HT1080 (cell line): ENCODE measurements around the gene AQP10. TPM values are rescaled to one million over a fixed set of nuclear protein-coding genes. Genes with fewer than 3 reads are reported as not detected.
A peak's percentile ranks its signal among the peaks of the same experiment; 100 is the strongest.
"Not testable (repeated sequence)": the region's sequence is repeated elsewhere in the genome, so short reads cannot be mapped to it uniquely, and the experiment has no call there.

ENCODE experiments used
- DNase-seq: peaks from one replicate; pipeline ENCODE4 v3.0.0-alpha.2; 2015; ENCODE audit warnings: low read depth
- polyA plus RNA-seq, 2 experiments: library from polyadenylated mRNA; depleted of rRNA; stranded (reverse); fragments of >200 nt; gene quantifications; 2 replicates each; pipeline ENCODE4 v1.2.3, GENCODE V29; 2015
- total RNA-seq: library from RNA; depleted of rRNA; stranded (reverse); fragments of >200 nt; shearing (Covaris generic); gene quantifications from 2 replicates; pipeline ENCODE4 v1.2.3, GENCODE V29; 2014; rRNA removed

Gene AQP10, protein sequence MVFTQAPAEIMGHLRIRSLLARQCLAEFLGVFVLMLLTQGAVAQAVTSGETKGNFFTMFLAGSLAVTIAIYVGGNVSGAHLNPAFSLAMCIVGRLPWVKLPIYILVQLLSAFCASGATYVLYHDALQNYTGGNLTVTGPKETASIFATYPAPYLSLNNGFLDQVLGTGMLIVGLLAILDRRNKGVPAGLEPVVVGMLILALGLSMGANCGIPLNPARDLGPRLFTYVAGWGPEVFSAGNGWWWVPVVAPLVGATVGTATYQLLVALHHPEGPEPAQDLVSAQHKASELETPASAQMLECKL
- not detected in 2 replicates for total RNA-seq
- not detected in 2 replicates for polyA plus RNA-seq (2015; cell fraction: cytosol; rRNA removed)
- polyA plus RNA-seq (2015; cell fraction: nucleus; rRNA removed) = not detected in 2 replicates

DNA sequence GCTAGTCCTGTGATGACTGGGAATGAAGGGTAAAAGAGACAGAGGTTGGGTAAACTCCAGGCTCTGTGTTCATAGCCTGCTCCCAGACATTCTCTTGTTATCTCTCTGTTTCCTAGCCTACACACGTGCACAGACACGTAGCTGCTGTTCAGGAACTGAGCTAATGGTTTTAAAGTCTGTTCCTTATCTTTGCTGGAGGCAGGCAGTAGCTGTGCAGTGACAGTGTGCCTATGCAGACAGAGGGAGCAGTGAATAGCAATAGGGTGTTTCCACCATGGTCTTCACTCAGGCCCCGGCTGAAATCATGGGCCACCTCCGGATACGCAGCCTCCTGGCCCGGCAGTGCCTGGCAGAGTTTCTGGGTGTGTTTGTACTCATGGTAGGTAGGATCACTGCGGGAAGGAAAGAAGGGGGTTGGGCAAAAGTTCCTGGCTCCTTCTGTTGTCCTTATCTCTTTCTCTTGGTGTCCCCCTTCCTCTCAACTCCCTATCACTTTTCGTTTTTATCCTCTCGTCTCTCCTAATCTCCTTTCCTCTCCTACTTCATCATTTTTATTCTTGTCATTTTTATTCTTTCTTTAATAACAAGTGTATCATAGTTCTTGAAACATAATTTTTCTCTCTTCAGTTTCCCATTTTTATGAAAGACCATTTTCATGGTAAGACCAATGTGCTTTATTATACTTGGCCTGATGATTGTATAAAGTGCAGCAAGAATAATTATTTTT lies at the start of gene AQP10:
Gene AQP10, plus strand, starts transcription at position 212 of the 727 bp plus-strand sequence. Its CDS starts 63 bp downstream, at position 275.
- DNase-seq = no peak

DNA sequence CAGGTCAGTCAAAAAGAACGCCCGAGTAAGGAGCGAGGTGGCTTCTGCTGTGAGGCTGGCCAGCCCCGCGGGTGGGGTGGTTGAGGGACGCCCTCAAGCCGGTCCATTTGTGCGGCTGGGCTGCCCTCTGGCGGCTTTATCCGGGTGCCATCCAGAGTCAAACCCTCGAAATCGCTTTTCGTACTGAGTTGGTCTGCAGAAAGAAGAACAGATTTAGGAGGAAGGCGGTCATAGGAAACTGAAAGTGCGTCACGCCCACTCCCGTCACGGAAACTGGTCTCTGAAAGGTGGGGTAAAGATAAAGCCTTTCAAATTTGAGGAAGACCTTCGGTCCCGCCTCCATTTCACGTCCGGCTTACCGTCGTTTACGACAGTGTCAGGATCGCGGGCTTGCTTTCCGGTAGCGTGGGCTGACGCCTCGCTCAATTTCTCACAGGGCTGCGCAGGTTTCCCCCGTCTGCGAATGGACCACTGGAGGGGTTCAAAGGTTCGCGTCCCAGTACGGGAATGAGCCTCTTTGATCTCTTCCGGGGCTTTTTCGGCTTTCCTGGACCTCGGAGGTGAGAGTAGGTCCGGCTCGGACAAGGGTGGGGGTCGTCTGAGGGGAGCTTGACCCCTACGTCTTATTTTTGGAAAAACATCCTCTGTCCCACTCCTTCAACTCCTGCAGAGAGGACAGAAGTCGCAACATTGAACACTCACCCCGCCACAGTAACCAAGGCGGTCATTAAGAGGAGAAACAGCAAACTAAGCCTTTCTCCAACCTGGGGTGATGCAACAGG lies 48.5 kb upstream of the AQP10 start, which contains the start of gene HAX1:
Gene HAX1, plus strand, starts transcription at position 413 of the 782 bp plus-strand sequence. Its CDS starts 95 bp downstream, at position 508.
- peak; percentile 99 for DNase-seq

DNA sequence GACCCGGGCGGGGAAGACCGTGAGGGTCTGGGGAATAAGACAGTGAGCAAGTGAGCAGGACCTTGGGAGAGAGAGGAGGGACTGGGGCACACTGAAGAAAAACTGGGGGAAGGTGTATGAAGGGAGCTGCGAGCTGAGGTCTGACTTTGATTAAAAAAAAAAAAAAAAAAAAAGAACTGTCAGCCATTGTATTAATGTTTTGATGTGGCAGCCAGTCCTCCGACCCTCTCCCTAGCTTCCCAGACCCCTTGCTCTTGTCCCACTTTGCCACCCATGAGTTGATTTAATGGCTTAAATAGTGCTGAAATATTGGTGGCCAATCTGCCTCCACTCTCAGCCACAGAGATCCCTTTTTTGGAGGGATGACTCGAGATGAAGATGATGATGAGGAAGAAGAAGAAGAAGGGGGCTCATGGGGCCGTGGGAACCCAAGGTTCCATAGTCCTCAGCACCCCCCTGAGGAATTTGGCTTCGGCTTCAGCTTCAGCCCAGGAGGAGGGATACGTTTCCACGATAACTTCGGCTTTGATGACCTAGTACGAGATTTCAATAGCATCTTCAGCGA lies 47.8 kb upstream of the AQP10 start:
- no peak for DNase-seq

DNA sequence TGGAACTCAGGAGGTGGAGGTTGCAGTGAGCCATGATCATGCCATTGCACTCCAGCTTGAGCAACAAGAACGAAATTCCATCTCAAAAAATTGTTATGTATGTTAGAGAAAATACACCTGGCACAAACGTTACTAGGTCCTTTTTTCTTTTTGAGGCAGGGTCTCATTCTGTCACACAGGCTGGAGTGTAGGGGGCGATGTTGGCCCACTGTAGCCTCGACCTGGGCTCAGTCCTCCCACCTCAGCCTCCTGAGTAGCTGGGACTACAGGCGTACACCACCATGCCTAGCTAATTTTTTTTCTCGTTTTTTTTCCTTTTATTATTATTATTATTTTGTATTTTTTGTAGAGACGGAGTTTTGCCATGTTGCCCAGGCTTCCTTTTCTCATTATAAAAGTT lies 44.1 kb upstream of the AQP10 start:
- peak; percentile 20 for DNase-seq

DNA sequence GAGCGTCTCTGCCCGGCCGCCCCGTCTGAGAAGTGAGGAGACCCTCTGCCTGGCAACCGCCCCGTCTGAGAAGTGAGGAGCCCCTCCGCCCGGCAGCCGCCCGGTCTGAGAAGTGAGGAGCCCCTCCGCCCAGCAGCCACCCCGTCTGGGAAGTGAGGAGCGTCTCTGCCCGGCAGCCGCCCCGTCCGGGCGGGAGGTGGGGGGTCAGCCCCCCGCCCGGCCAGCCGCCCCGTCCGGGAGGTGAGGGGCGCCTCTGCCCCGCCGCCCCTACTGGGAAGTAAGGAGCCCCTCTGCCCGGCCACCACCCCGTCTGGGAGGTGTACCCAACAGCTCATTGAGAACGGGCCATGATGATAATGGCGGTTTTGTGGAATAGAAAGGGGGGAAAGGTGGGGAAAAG lies 33.3 kb upstream of the AQP10 start:
- DNase-seq = not testable (repeated sequence)

DNA sequence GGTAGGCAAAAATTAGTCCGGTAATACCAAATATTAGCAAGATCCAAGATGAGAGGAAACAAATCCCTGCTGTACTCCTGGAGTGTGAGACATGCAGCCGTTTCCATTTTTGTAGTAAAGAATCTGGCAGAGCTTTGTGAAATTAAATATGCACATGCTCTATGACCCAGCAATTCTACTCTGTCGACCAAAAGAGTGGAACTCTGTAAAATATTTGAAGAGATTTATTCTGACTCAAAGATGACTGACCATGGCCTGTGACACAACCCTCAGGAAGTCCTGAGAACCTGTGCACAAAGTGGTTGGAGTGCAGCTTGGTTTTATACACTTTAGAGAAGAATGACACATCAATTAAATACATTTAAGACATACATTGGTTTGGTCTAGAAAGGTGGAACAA lies 32.2 kb upstream of the AQP10 start:
- peak; percentile 25 for DNase-seq

DNA sequence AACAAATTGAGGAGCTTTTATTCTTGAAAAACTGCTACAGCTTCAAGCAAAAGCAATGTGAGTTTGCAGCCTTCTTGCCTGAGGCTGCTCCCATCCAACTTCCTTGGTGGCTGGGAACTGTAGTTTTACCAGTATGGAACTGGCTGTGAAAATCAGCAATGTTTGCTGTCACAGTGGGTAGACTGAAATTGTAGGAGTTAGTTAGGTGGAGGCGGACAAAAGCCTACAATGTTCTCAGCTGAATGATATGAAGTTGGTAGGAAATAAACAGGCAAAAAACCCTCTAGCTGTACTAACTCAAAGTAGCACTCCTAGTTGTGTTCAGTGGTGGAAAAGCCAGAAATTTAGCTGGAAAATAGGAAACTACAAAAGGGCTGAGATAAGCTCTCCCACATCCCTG lies 30.0 kb upstream of the AQP10 start:
- DNase-seq = no peak

DNA sequence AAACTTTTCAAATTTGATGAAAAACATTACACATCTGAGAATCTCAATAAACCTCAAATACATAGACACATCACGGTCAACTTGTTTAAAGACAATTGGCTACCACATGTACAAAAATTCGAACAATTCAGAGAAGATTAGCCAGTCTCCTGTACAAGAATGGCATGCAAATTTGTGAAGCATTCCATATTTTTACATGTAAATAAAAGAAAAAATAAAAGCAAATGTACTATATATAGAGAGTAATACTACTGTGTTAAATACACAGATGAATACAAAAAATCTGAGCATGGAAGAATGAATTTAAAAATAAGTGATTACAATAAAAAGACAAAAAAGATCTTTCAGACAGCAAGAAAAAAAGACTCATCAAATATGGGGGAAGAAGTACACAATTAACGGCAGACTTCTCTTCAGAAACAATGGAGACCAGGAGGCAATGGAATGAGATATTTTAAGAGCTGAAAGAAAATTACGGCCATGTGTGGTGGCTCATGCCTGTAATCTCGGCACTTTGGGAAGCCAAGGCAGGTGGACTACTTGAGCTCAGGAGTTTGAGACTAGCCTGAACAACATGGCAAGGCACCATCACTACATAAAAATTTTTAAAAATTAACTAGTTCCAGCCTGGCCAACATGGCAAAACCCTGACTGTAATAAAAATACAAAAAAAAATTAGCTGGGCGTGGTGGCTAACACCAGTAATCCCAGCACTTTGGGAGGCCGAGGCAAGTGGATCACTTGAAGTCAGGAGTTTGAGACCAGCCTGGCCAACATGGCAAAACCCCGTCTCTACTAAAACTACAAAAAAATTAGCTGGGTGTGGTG lies 25.3 kb upstream of the AQP10 start:
- DNase-seq = peak; percentile 11

DNA sequence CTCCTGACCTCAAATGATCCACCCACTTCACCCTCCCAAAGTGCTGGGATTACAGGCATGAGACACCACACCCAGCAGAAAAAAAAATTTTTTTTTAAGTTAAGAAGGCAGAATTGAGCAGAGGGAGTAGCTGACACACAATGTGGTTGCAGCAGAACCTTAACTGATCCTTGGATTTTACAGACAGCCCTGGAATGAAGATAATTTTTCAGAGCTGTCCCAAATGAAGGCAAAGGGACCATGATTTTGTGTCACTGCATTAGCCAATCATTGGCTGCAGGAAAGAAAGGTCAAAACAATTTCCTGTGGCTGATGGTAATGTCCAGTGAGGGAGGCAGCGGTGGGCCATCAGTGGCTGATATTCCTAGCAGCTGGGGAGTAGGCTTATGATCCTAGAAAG lies 19.3 kb upstream of the AQP10 start:
- DNase-seq = no peak

DNA sequence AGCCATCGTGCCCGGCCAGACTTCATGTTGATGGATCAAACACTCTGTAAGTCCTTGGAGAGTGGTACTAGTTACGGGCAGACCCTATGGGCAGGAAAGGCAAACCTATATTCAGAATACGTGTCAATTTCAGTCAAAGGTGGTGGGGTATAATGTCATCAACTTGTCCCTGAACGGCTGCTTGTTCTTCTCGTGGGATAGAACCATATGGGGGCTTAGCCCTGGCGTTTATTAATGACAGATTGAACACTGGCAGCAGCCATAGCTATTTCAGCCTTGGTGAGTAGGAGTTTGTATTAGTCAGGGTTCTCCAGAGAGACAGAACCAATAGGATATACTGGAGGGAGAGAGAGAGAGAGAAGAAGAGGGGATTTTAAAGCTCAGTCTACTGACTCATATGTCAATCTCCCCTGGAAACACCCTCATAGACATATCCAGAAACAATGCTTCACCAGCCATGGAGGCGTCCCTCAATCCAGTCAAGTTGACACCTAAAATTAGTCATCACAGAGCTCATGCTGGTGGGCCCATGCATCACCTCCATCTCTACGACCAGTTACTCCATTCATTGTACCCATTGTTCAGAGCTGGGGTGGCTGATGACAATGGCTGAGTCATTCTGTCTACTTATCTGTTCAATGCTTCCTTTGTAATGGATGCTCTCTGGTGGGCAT lies 16.1 kb upstream of the AQP10 start:
- DNase-seq = peak; percentile 98

DNA sequence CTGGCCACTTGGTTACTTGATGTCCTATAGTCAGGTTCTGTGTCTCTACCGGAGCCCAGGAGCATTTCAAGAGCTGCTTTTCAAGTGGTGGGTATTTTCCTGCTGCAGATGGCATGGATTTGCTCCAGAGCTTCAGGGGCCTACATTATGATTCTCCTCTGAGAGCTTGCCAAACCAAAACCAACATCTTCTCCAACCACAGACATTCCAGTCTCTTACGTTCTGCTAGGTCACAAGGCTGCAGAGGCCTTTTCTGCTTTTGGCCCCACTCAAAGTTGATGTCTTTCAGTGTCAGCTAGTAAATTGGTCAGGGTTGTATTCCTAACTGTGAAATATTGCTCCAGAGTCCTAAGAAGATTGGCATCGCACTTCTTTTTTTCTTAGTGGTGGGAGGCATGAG lies 14.7 kb upstream of the AQP10 start:
- peak; percentile 77 for DNase-seq

DNA sequence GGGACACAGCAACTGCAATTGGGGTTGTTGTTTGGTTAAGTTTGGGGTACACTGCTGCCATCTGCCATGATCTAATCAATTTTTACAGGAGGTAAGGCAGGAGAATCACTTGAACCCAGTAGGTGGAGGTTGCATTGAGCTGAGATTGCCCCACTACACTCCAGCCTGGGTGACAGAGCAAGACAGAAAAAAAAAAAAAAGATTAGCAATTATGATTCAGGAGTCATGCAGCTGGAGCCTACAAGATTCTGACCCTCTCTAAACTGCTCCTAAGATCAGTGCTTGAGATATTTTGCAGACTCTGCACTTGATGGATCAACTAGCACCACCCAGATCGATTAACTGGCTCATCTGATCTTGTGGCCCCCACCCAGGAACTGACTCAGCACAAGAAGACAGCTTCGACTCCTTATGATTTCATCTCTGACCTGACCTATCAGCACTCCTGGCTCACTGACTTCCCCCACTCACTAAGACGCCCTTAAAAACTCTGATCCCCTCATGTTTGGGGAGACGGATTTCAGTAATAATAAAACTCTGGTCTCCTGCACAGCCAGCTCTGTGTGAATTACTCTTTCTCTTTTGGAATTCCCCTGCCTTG lies 13.1 kb upstream of the AQP10 start:
- peak; percentile 23 for DNase-seq

DNA sequence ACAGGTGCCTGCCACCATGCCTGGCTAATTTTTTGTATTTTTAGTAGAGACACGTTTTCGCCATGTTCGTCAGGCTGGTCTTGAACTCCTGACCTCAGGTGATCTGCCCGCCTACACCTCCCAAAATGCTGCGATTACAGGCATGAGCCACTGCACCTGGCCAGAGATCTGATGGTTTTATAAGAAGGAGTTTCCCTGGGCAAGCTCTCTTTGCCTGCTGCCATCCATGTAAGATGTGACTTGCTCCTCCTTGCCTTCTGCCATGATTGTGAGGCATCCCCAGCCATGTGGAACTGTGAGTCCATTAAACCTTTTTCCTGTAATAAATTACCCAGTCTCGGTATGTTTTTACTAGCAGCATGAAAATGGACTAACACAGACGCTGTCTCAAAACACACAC lies 11.8 kb upstream of the AQP10 start:
- DNase-seq = not testable (repeated sequence)

DNA sequence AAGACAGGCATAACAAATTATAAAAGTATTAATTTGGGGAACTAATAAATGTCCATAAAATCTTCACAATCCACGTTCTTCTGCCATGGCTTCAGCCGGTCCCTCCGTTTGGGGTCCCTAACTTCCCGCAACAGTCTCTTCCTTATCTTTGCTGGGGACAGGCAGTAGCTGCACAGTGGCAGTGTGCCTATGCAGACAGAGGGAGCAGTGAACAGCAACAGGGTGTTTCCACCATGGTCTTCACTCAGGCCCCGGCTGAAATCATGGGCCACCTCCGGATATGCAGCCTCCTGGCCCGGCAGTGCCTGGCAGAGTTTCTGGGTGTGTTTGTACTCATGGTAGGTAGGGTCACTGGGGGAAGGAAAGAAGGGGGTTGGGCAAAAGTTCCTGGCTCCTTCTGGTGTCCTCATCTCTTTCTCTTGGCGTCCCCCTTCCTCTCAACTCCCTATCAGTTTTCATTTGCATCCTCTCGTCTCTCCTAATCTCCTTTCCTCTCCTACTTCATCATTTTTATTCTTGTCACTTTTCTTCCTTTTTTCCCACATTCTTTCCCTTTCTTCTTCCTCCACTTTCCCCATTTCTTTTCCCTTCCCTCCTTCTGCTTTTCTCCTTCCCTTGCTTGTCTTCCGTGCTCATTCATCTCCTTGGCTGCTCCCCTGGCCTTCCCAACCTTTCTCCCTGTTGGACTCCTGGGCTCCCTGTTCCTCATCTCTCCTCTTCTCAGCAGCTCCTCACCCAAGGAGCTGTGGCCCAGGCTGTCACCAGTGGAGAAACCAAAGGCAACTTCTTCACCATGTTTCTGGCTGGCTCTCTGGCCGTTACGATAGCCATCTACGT lies 8.4 kb upstream of the AQP10 start:
- DNase-seq = not testable (repeated sequence)

DNA sequence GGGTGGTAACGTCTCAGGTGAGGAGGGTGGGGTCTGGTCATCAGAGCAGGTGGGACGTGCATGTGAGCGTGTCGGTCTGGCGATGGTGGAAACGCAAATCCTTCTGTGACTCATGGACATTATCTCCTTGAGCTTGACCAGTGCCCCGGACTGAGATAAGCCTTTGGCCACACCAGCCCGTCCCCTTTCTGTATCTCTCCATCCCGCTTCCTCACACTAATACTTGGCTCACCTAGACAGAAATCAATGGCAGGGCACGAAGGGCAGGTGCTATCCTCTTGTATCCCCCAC lies 7.9 kb upstream of the AQP10 start:
- DNase-seq = no peak

DNA sequence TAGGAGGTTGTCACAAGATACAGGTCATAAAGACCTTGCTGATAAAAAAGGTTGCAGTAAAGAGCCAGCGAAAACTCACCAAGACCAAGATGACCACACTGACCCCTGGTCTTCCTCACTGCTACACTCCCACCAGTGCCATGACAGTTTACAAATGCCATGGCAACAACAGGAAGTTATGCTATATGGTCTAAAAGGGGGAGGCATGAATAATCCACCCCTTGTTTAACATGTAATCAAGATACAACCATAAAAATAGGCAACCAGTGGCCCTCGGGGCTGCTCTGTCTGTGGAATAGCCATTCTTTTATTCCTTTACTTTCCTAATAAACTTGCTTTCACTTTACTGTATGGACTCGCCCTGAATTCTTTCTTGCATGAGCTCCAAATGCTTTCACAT lies 6.7 kb upstream of the AQP10 start:
- not testable (repeated sequence) for DNase-seq

DNA sequence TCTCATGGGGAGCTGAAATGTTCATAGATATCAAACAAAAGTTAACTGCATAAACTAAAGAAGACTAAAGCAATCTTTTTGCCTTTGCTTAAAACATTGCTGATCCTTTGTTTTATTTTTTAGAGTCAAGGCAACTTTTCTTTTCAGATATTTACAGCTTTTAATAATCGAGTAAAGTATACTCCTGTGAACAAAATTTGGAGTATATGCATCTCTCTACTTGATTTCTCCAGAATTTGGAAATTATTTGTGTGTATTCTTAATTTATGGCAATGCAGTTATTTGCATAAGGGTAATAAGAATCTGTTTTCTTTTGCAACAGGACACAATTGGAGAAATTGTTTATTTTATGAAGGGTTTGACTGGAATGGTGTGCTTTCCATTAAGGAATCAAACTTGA lies 4.2 kb upstream of the AQP10 start:
- DNase-seq = no peak

DNA sequence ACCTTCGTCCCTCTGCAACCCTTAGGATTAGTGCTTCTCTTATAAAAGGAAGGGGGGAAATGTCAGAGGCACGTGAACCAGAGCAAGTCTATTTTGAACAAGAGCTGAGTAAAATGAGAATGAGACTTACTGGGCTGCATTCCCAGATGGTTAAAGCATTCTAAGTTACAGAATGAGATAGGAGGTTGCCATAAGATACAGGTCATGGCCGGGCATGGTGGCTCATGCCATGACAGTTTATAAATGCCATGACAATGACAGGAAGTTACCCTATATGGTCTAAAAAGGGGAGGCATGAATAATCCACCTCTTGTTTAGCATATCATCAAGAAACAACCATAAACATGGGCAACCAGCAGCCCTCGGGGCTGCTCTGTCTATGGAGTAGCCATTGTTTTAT lies 2.5 kb upstream of the AQP10 start:
- DNase-seq = no peak

DNA sequence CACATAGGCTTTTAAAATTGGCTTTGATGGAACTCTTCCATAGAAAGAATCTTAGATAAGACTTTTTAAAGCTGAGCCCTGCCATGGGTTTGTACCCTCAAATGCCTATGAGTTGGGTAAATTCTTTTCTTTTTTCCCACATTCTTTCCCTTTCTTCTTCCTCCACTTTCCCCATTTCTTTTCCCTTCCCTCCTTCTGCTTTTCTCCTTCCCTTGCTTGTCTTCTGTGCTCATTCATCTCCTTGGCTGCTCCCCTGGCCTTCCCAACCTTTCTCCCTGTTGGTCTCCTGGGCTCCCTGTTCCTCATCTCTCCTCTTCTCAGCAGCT lies 679 bp downstream of the AQP10 start:
- DNase-seq = not testable (repeated sequence)
